Measurements from ENCODE around the gene ZFR2.

Gene ZFR2

DNA sequence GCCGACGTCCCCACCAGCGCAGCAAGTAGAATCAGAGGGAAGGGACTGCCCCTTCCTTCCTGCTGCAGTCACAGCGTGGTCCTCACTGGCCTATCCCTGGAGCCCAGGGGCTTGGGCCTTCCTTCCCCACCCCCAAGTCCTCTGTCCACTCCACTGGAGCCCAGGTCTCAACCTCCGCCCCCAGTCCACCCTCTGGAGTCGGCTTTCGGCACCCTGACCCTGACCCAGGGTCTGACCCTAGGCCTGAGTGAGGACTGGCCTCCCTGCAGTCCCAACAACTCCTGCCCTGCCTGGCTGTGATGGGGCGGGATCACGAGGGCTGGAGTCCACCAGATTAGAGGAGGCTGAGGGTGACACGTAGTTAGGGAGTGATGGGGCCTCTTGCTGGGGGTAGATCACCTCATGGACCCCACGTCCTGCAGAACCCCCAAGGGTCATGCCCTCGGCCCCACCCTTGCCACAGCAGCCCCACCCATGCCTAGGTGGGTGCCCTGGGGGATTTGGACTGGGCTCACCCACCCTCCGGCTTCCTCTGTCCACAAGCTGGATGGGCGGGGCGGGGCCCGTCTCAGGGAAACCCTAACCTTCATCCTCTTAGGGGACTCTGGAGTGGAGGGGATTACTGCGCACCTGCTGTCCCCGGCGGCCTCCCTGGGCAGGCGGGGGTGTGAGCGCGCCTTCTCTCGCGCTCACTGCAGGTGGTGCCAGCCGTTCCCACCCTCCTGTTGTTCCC lies 100.7 kb downstream of the ZFR2 start:
- TF ChIP-seq, protein P1, sequence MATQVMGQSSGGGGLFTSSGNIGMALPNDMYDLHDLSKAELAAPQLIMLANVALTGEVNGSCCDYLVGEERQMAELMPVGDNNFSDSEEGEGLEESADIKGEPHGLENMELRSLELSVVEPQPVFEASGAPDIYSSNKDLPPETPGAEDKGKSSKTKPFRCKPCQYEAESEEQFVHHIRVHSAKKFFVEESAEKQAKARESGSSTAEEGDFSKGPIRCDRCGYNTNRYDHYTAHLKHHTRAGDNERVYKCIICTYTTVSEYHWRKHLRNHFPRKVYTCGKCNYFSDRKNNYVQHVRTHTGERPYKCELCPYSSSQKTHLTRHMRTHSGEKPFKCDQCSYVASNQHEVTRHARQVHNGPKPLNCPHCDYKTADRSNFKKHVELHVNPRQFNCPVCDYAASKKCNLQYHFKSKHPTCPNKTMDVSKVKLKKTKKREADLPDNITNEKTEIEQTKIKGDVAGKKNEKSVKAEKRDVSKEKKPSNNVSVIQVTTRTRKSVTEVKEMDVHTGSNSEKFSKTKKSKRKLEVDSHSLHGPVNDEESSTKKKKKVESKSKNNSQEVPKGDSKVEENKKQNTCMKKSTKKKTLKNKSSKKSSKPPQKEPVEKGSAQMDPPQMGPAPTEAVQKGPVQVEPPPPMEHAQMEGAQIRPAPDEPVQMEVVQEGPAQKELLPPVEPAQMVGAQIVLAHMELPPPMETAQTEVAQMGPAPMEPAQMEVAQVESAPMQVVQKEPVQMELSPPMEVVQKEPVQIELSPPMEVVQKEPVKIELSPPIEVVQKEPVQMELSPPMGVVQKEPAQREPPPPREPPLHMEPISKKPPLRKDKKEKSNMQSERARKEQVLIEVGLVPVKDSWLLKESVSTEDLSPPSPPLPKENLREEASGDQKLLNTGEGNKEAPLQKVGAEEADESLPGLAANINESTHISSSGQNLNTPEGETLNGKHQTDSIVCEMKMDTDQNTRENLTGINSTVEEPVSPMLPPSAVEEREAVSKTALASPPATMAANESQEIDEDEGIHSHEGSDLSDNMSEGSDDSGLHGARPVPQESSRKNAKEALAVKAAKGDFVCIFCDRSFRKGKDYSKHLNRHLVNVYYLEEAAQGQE (IDR thresholded peaks at IDR 0.05; ENCODE audit: insufficient read depth in 1 of 2, low read depth in 2 of 2, low read length in 2 of 2): no peak
- TF ChIP-seq SIN3A (IDR thresholded peaks at IDR 0.05; ENCODE audit: borderline replicate concordance, insufficient read depth, low read length): no peak
- TF ChIP-seq POLR2AphosphoS5 (IDR thresholded peaks at IDR 0.05; ENCODE audit: low read depth, low read length): no peak
- no peak for TF ChIP-seq FOXP2 (optimal IDR thresholded peaks at IDR 0.05; ENCODE audit: borderline replicate concordance, extremely low read depth, extremely low read length, insufficient read depth)
- TF ChIP-seq TAF1 (IDR thresholded peaks at IDR 0.05; ENCODE audit: borderline replicate concordance, insufficient read depth, low read length): no peak

DNA sequence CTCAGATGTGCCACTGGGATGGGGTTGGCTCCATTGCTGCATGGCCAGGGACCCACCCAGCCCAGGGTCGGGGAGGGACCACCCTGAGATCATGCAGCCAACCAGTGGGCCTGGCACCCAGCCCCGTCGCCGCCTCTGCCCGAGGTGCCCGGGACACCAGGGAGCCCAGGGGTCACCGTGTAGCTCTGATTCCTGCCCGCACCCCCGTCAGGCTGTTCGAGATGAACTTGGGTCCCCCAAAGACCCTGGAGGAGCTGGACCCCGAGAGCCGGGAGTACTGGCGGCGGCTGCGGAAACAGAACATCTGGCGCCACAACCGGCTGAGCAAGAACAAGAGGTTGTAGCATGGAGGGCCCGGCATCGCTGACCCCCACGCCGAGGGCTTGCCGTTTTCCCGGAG lies 101.8 kb downstream of the ZFR2 start:
- TF ChIP-seq SIN3A (IDR thresholded peaks at IDR 0.05; ENCODE audit: borderline replicate concordance, insufficient read depth, low read length) (no peak), POLR2AphosphoS5 (IDR thresholded peaks at IDR 0.05; ENCODE audit: low read depth, low read length) (no peak), FOXP2 (optimal IDR thresholded peaks at IDR 0.05; ENCODE audit: borderline replicate concordance, extremely low read depth, extremely low read length, insufficient read depth) (no peak), TAF1 (IDR thresholded peaks at IDR 0.05; ENCODE audit: borderline replicate concordance, insufficient read depth, low read length) (no peak)
- TF ChIP-seq, protein P1 (IDR thresholded peaks at IDR 0.05; ENCODE audit: insufficient read depth in 1 of 2, low read depth in 2 of 2, low read length in 2 of 2): no peak

DNA sequence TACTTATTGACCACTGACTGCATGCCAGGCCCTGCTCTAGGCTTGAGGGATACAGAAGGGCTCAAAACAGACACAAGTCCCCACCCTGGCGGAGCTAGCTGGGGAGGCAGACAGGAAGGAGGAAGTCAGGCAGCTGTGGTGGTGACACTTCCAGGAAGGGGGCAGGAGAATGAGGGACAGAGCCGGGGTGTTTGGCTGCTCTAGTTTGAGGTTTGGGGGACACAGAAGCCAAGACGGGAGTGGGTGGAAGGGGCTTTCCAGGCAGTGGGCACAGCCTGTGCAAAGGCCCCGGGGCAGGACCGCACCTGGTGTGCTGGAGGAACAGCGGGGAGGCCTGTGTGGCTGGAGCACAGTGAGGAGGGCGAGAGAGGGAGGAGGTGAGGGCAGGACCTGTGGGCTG lies 102.3 kb downstream of the ZFR2 start:
- TF ChIP-seq TAF1 (IDR thresholded peaks at IDR 0.05; ENCODE audit: borderline replicate concordance, insufficient read depth, low read length) (no peak), SIN3A (IDR thresholded peaks at IDR 0.05; ENCODE audit: borderline replicate concordance, insufficient read depth, low read length) (no peak), FOXP2 (optimal IDR thresholded peaks at IDR 0.05; ENCODE audit: borderline replicate concordance, extremely low read depth, extremely low read length, insufficient read depth) (no peak), POLR2AphosphoS5 (IDR thresholded peaks at IDR 0.05; ENCODE audit: low read depth, low read length) (no peak)
- TF ChIP-seq, protein P1 (IDR thresholded peaks at IDR 0.05; ENCODE audit: insufficient read depth in 1 of 2, low read depth in 2 of 2, low read length in 2 of 2): no peak

DNA sequence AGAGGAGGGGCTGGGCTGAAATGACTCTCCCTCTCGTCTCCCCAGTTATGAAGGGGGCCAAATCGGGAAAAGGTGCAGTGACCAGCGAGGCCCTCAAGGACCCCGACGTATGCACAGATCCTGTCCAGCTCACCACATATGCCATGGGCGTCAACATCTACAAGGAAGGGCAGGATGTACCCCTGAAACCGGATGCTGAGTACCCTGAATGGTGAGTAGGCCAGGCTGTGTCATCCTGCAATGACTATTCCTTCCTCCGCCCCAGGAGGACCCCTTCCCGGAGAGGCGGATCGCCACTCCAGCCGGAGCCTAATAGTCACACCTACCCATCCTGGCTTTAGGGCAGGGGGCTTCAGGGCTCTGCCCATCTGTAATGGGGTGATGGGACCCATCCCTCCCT lies 103.7 kb downstream of the ZFR2 start:
- TF ChIP-seq FOXP2 (optimal IDR thresholded peaks at IDR 0.05; ENCODE audit: borderline replicate concordance, extremely low read depth, extremely low read length, insufficient read depth) (no peak), SIN3A (IDR thresholded peaks at IDR 0.05; ENCODE audit: borderline replicate concordance, insufficient read depth, low read length) (no peak), POLR2AphosphoS5 (IDR thresholded peaks at IDR 0.05; ENCODE audit: low read depth, low read length) (no peak), TAF1 (IDR thresholded peaks at IDR 0.05; ENCODE audit: borderline replicate concordance, insufficient read depth, low read length) (no peak)
- TF ChIP-seq, protein P1 (IDR thresholded peaks at IDR 0.05; ENCODE audit: insufficient read depth in 1 of 2, low read depth in 2 of 2, low read length in 2 of 2): no peak
